Fibroblast of the aortic adventitia (primary cell): ENCODE data around the gene PCNA. TPM values are rescaled to one million over a fixed set of nuclear protein-coding genes. Genes with fewer than 3 reads are reported as not detected.

Source experiments
- DNase-seq: peaks from one replicate; pipeline ENCODE4 v3.0.0-alpha.2; 2010; ENCODE audit warnings: low read depth
- H3K4me3 ChIP-seq: 2 replicates; pipeline ENCODE4 v1.5.1; 2011; ENCODE audit warnings: low read depth, mild to moderate bottlenecking, control low read depth, low read length, moderate library complexity
- CTCF ChIP-seq: IDR thresholded peaks from 2 replicates; pipeline ENCODE4 v1.5.1; 2011; ENCODE audit warnings: mild to moderate bottlenecking, low read length, control low read depth, inconsistent platforms; ENCODE audit not compliant: insufficient read depth
- total RNA-seq: library from RNA; depleted of rRNA; stranded (reverse); fragments of >200 nt; gene quantifications from 2 replicates; pipeline ENCODE4 v1.2.3, GENCODE V29; 2012; ENCODE audit warnings: low replicate concordance

The PCNA gene
- total RNA-seq, result 46.3 and 307 TPM in 2 replicates

- DNase-seq, result peak; percentile 94
- peak within 1 kb of the TSS; percentile 99 for H3K4me3 ChIP-seq
- TF ChIP-seq CTCF, result no peak
Measured at GRCh38 chr20:5119435-5120184, at the start of gene PCNA. TSS of gene PCNA (minus strand) at chr20:5119958. CDS start at chr20:5119798, 160 bp downstream.

GRCh38 chr20:5168651-5169396 lies 49.1 kb upstream of the PCNA start:
- no peak for TF ChIP-seq CTCF
- H3K4me3 ChIP-seq, result no peak overlapping the region
- peak; percentile 19 for DNase-seq

- TF ChIP-seq CTCF, result no peak
- DNase-seq, result no peak
- H3K4me3 ChIP-seq, result no peak overlapping the region
Measured at GRCh38 chr20:5164645-5165625, 45.2 kb upstream of the PCNA start.

- no peak overlapping the region for H3K4me3 ChIP-seq
- no peak for TF ChIP-seq CTCF
- DNase-seq, result no peak
Measured at GRCh38 chr20:5161536-5162164, 41.9 kb upstream of the PCNA start.

- no peak for DNase-seq
- no peak for TF ChIP-seq CTCF
Measured at GRCh38 chr20:5160882-5161281, 41.1 kb upstream of the PCNA start.

GRCh38 chr20:5159928-5160327 lies 40.2 kb upstream of the PCNA start:
- DNase-seq, result no peak
- no peak for TF ChIP-seq CTCF
- no peak overlapping the region for H3K4me3 ChIP-seq

More at GRCh38 chr20:5160882-5161281, 41.1 kb upstream of the PCNA start:
- H3K4me3 ChIP-seq, result no peak overlapping the region
